ENCODE measurements around the gene L3MBTL4.

The L3MBTL4 gene

GRCh38 chr18:6170604-6171003 is 244.1 kb downstream of the L3MBTL4 start:
- no peak for DNase-seq (ENCODE audit: low read depth)
- TF ChIP-seq CTCF (conservative IDR thresholded peaks at IDR 0.05; ENCODE audit: control insufficient read depth, insufficient read depth, low read depth, low read length) = no peak
- H3K4me3 ChIP-seq (ENCODE audit: control insufficient read depth, low read depth, low read length) = no peak overlapping the region

- no peak for DNase-seq (ENCODE audit: low read depth)
- TF ChIP-seq CTCF (conservative IDR thresholded peaks at IDR 0.05; ENCODE audit: control insufficient read depth, insufficient read depth, low read depth, low read length) = no peak
These were observed 253.2 kb downstream of the L3MBTL4 start for GRCh38 chr18:6161549-6161948.

GRCh38 chr18:6159426-6159825 is 255.3 kb downstream of the L3MBTL4 start:
- no peak overlapping the region for H3K4me3 ChIP-seq (ENCODE audit: control insufficient read depth, low read depth, low read length)
- TF ChIP-seq CTCF (conservative IDR thresholded peaks at IDR 0.05; ENCODE audit: control insufficient read depth, insufficient read depth, low read depth, low read length) = no peak
- no peak for DNase-seq (ENCODE audit: low read depth)

More at GRCh38 chr18:6161549-6161948, 253.2 kb downstream of the L3MBTL4 start:
- H3K4me3 ChIP-seq (ENCODE audit: control insufficient read depth, low read depth, low read length) = no peak overlapping the region

- TF ChIP-seq CTCF (conservative IDR thresholded peaks at IDR 0.05; ENCODE audit: control insufficient read depth, insufficient read depth, low read depth, low read length) = no peak
- no peak for DNase-seq (ENCODE audit: low read depth)
- no peak overlapping the region for H3K4me3 ChIP-seq (ENCODE audit: control insufficient read depth, low read depth, low read length)
These were observed 255.8 kb downstream of the L3MBTL4 start for GRCh38 chr18:6158958-6159357.

- no peak for TF ChIP-seq CTCF (conservative IDR thresholded peaks at IDR 0.05; ENCODE audit: control insufficient read depth, insufficient read depth, low read depth, low read length)
- no peak overlapping the region for H3K4me3 ChIP-seq (ENCODE audit: control insufficient read depth, low read depth, low read length)
- no peak for DNase-seq (ENCODE audit: low read depth)
These were observed 258.3 kb downstream of the L3MBTL4 start for GRCh38 chr18:6156446-6156845.

- no peak for TF ChIP-seq CTCF (conservative IDR thresholded peaks at IDR 0.05; ENCODE audit: control insufficient read depth, insufficient read depth, low read depth, low read length)
- H3K4me3 ChIP-seq (ENCODE audit: control insufficient read depth, low read depth, low read length) = no peak overlapping the region
- DNase-seq (ENCODE audit: low read depth) = no peak
These were observed 259.0 kb downstream of the L3MBTL4 start for GRCh38 chr18:6155707-6156106.

GRCh38 chr18:6150430-6150829 is 264.3 kb downstream of the L3MBTL4 start:
- no peak for DNase-seq (ENCODE audit: low read depth)
- no peak overlapping the region for H3K4me3 ChIP-seq (ENCODE audit: control insufficient read depth, low read depth, low read length)
- no peak for TF ChIP-seq CTCF (conservative IDR thresholded peaks at IDR 0.05; ENCODE audit: control insufficient read depth, insufficient read depth, low read depth, low read length)

Data from fibroblast of mammary gland (primary cell).